LNCaP clone FGC (cell line): ENCODE results near the gene FAM117B.
A peak's percentile ranks its signal among the peaks of the same experiment; 100 is the strongest.
"Not testable (repeated sequence)": the region's sequence is repeated elsewhere in the genome, so short reads cannot be mapped to it uniquely, and the experiment has no call there.

Experiments used
- DNase-seq: peaks from one replicate; pipeline ENCODE4 v3.0.0-alpha.2; 2011; ENCODE audit warnings: low read depth
- H3K4me3 ChIP-seq: 2 replicates; pipeline ENCODE4 v1.5.1; 2011; ENCODE audit warnings: mild to moderate bottlenecking, low read depth, low read length, control low read depth
- TF ChIP-seq, protein P1 (sequence below): IDR thresholded peaks from 2 replicates; pipeline ENCODE4 v1.5.1; 2012; ENCODE audit warnings: mild to moderate bottlenecking; ENCODE audit not compliant: control insufficient read depth, insufficient read depth; ENCODE audit errors: extremely low read depth

FAM117B gene

DNA sequence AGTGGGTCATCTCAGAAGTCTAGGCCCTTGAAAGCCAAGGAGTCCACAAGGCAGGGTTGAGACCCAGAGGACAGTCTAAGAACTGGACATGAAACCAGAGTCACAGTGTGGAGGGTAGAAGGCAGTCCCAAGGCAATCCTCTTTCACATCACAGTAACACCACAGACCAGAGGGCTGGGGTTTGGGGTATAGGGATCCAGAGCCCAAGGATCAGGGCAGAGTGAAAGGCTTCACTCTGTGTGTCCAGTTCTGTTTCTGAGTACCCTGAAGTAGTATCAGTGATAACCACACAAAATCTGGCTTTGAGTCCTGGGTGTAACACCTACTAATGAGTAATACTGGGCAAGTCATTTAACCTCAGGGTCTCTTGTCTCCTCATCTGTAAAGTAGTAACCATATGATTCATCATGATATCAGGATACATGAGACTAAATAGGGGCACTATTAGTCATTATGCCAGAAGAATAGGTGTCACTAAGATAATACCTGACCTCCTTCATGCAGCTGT lies 145.8 kb downstream of the FAM117B start:
- TF ChIP-seq, protein P1, sequence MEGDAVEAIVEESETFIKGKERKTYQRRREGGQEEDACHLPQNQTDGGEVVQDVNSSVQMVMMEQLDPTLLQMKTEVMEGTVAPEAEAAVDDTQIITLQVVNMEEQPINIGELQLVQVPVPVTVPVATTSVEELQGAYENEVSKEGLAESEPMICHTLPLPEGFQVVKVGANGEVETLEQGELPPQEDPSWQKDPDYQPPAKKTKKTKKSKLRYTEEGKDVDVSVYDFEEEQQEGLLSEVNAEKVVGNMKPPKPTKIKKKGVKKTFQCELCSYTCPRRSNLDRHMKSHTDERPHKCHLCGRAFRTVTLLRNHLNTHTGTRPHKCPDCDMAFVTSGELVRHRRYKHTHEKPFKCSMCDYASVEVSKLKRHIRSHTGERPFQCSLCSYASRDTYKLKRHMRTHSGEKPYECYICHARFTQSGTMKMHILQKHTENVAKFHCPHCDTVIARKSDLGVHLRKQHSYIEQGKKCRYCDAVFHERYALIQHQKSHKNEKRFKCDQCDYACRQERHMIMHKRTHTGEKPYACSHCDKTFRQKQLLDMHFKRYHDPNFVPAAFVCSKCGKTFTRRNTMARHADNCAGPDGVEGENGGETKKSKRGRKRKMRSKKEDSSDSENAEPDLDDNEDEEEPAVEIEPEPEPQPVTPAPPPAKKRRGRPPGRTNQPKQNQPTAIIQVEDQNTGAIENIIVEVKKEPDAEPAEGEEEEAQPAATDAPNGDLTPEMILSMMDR, result no peak
- H3K4me3 ChIP-seq, result no peak overlapping the region
- DNase-seq, result no peak

DNA sequence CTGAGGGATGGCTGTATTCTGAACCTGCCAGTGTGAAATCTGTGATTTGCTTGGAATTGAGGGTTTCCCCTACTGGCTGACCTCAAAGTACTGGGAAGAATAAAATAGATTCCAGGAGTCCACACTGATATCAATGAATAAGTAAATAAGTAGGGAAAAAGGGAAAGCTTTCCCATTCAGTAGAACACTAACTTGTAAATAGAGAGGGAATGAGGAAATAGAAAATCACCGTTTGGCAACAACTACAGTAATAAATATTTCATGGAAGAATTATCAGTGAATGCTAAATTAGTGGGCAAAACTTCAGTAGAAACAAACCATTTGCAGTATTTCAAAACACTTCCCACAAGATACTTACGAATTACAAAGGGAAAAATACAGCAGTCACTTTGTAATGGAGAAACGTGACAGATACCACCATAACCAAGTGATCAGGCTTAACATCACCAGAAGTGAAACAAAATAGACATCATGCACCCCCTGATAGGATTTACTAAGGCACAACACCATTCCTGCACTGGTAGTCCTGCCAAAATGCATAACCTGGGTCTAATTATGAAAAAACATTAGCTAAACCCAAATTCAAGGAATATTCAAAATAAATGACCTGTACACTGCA lies 148.3 kb downstream of the FAM117B start:
- no peak overlapping the region for H3K4me3 ChIP-seq
- TF ChIP-seq, protein P1, result no peak
- DNase-seq, result no peak

DNA sequence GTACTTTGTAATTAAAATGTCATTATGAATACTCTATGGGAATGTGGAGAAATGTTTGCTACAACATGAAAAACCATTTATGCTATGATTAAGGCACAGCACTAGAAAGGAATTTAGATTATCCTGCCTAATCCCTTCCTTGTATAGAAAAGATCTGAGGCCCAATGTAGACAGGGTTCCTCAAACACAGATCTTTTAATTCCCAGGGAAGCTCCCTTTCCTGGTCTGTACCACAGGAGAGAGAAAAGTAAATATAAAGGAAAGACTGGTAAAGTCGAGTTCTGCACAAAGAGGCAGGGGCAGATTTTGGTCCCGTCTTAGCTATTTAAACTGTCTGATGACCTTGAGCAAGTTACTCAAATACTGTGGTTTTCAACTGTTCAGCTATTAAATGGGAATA lies 152.1 kb downstream of the FAM117B start:
- TF ChIP-seq, protein P1, result no peak
- no peak overlapping the region for H3K4me3 ChIP-seq
- DNase-seq, result no peak

DNA sequence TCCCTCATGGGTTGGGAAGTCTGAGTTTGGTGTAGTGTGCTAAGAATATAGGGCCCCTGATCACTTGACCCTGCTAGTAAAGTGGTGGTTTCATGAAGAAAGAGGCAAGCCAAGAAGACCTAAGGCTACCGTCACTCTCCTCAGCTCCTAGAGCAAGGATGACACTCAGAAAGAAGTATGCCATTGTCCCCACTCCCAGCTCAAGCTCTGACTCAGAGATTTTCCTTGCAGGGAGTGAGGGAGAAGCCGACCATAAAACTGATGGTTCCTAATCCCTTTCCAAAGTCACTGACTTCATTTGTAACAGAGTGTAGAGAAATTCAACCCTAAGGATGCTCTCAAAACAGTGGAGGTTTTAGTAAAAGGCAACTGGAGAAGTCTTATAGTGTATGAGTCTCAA lies 155.9 kb downstream of the FAM117B start:
- no peak for DNase-seq
- TF ChIP-seq, protein P1, result no peak
- H3K4me3 ChIP-seq, result no peak overlapping the region

DNA sequence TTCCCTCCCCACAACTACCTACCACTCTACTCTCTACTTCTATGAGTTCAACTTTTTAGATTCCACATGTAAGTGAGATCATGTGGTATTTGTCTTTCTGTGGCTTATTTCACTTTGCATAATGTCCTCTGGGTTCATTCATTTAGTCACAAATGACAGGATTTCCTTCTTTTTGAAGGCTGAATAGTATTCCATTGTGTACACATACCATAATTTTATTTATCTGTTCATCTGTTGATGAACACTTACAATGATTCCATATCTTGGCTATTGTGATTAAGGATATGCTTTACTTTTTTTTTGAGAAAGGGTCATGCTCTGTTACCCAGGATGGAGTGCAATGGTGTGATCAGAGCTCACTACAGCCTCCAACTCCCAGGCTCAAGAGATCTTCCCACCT lies 163.2 kb downstream of the FAM117B start:
- H3K4me3 ChIP-seq, result no peak overlapping the region
- TF ChIP-seq, protein P1, result no peak
- no peak for DNase-seq

DNA sequence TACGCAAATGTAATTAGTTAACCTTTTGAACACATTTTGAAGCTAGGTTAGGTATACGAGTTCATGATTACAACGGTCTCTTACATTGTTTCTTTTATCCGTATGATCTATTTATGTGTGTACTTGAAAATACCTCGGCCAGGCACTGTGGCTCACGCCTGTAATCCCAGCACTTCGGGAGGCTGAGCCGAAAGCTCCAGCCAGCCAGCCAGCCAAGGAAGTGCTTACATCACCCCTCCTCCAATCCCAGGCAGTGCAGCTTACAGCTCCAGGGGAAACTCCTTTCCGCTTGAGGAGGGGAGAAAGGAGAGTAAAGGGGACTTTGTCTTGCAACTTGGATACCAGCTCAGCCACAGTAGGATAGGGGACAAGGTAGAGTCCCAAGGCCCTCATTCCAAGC lies 171.1 kb downstream of the FAM117B start:
- DNase-seq, result not testable (repeated sequence)

DNA sequence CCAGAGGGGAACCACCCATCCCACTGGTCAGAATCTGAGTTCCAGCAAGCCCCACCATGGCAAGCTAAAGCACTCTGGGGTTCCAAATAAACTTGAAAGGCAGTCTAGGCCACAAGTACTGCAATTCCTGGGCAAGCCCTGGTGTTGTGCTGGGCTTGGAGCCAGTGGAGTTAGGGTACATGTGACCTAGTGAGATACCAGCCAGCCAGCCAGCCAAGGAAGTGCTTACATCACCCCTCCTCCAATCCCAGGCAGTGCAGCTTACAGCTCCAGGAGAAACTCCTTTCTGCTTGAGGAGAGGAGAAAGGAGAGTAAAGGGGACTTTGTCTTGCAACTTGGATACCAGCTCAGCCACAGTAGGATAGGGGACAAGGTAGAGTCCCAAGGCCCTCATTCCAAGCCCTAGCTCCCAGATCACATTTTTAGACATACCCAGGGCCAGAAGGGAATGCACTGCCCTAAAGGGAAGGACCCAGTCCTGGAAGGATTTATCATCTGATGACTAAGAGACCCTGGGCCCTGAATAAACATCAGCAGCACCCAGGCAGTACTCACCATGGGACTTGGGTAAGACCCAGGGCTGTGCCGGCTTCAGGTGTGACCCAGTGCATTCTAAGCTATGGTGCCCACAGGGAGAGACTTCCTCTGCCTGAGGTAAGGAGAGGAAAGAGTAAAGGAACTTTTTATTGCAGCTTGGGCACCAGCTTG lies 172.8 kb downstream of the FAM117B start:
- peak; percentile 74 for DNase-seq
- not testable (repeated sequence) for H3K4me3 ChIP-seq

More for the DNA sequence above, 171.1 kb downstream of the FAM117B start:
- H3K4me3 ChIP-seq, result not testable (repeated sequence)

DNA sequence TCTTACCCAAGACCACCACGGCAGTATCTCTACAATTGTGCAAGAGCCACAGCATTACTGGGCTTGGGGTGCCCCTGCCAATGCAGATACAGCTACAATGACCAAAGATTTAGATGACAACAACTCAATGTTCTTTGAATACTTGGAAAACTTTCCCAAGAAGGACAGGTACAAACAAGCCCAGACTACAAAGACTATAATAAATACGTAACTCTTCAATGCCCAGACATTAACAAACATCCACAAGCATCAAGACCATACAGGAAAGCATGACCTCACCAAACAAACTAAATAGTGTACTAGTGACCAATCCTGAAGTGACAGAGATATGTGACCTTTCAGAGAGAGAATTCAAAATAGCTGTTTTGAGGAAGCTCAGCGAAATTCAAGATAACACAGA lies 174.0 kb downstream of the FAM117B start:
- TF ChIP-seq, protein P1, result no peak
- H3K4me3 ChIP-seq, result no peak overlapping the region
- DNase-seq, result no peak
